Astrocyte (in vitro differentiated cells and primary cell): ENCODE results near the gene EPB41L3.

Experiments
- CTCF ChIP-seq: IDR thresholded peaks from 2 replicates; pipeline ENCODE4 v1.5.1; 2011; ENCODE audit warnings: low read depth, mild to moderate bottlenecking, inconsistent platforms, low read length, moderate library complexity; ENCODE audit not compliant: insufficient read depth
- EZH2 ChIP-seq: IDR thresholded peaks from 2 replicates; pipeline ENCODE4 v1.6.1; 2012; ENCODE audit warnings: mild to moderate bottlenecking, low read length, inconsistent platforms; ENCODE audit not compliant: insufficient read depth

GRCh38 chr18:5451150-5451549 lies 92.6 kb downstream of the EPB41L3 start:
- TF ChIP-seq CTCF = no peak
- no peak for TF ChIP-seq EZH2
